Testis (tissue), 3 donors: ENCODE measurements around the gene FCRL5. TPM values are rescaled to one million over a fixed set of nuclear protein-coding genes. Genes with fewer than 3 reads are reported as not detected.

Source experiments
- DNase-seq: peaks from one replicate; pipeline ENCODE4 v3.0.0-alpha.2; 2019
- H3K27ac ChIP-seq, 2 donors: fragments of 200-600 bp; sonication (generic); one replicate each; pipeline ENCODE4 v1.5.1; 2019
- H3K27me3 ChIP-seq: fragments of 200-600 bp; sonication (generic); one replicate; pipeline ENCODE4 v1.5.1; 2019
- H3K36me3 ChIP-seq: fragments of 200-600 bp; sonication (generic); one replicate; pipeline ENCODE4 v1.5.1; 2017; ENCODE audit warnings: low read depth; ENCODE audit errors: missing control alignments
- H3K4me1 ChIP-seq: fragments of 200-600 bp; sonication (generic); one replicate; pipeline ENCODE4 v1.5.1; 2019
- H3K4me3 ChIP-seq, 2 donors: fragments of 200-600 bp; sonication (generic); one replicate each; pipeline ENCODE4 v1.5.1; 2017 to 2019
- H3K9me3 ChIP-seq: fragments of 200-600 bp; sonication (generic); one replicate; pipeline ENCODE4 v1.5.1; 2017
- POLR2A ChIP-seq: fragments of 450-650 bp; IDR thresholded peaks from one replicate; pipeline ENCODE4 v1.6.1; 2017; ENCODE audit warnings: antibody characterized with exemption, mild to moderate bottlenecking, moderate library complexity
- WGBS, 2 donors: methylation state at CpG; one replicate each; pipeline ENCODE4 v1.1.5; 2018; 5-methylcytosine and 5-hydroxymethylcytosine counted together
- intact Hi-C: fragments of 100-400 bp; cut with DNase I; formaldehyde crosslinking; loops from one replicate; pipeline ENCODE4 v1.15.1; 2023; ENCODE audit warnings: low total_unique reads
- polyA plus RNA-seq: library from polyadenylated mRNA; stranded (reverse); fragments of 350-450 nt; fragmentation: Illumina TruSeq; extraction: RNeasy Lipid Tissue Mini Kit (QIAGEN cat#74804); gene quantifications from one replicate; pipeline ENCODE4 v1.2.3, GENCODE V29; 2014; ENCODE audit warnings: low read depth, low replicate concordance; ENCODE audit not compliant: insufficient read depth
- total RNA-seq, 2 donors: library from RNA; depleted of rRNA; stranded (reverse); fragments of >200 nt; gene quantifications; one replicate each; pipeline ENCODE4 v1.2.3, GENCODE V29; 2016
- TF ChIP-seq, protein P1 (sequence below), 3 experiments: fragments of 450-650 bp in 2 of 3; fragments of 200-600 bp in 1 of 3; sonication (generic) in 1 of 3; IDR thresholded peaks; one replicate each; pipeline ENCODE4 v1.5.1; 2016 to 2019; ENCODE audit warnings: antibody characterized with exemption in 3 of 3, mild to moderate bottlenecking in 2 of 3, moderate library complexity in 1 of 3

Gene FCRL5
- total and polyA plus RNA-seq, 3 donors from 2014 or later, result 1.1 to 3.9 (median 1.6) TPM

DNA sequence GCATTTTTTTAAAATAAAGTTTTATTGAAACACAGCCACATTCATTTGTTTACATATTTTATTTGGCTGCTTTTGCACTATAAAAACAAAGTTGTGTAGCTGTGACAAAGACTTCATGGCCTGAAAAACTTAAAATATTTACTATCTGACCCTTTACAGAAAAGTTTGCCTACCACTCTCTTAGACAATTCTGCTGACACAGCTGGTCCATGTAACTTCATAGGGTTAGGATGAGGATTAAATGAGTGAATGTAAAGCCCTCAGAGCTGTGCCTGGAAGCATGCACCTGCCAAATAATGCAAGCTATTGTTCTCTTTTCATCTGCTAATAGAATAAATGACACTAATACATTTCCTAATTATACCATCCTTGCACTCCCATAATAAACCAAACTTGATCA lies 67.7 kb downstream of the FCRL5 start:
- TF ChIP-seq, protein P1, sequence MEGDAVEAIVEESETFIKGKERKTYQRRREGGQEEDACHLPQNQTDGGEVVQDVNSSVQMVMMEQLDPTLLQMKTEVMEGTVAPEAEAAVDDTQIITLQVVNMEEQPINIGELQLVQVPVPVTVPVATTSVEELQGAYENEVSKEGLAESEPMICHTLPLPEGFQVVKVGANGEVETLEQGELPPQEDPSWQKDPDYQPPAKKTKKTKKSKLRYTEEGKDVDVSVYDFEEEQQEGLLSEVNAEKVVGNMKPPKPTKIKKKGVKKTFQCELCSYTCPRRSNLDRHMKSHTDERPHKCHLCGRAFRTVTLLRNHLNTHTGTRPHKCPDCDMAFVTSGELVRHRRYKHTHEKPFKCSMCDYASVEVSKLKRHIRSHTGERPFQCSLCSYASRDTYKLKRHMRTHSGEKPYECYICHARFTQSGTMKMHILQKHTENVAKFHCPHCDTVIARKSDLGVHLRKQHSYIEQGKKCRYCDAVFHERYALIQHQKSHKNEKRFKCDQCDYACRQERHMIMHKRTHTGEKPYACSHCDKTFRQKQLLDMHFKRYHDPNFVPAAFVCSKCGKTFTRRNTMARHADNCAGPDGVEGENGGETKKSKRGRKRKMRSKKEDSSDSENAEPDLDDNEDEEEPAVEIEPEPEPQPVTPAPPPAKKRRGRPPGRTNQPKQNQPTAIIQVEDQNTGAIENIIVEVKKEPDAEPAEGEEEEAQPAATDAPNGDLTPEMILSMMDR (IDR thresholded peaks at IDR 0.05), result no peak
- TF ChIP-seq POLR2A, result no peak
- H3K4me1 ChIP-seq, result no peaks in the 10 kb centered on the region
- no peaks in the 10 kb centered on the region for H3K36me3 ChIP-seq
- DNase-seq, result no peak
- H3K27ac ChIP-seq, result no peak overlapping the region
- no peaks in the 10 kb centered on the region for H3K9me3 ChIP-seq
- intact Hi-C loops, result loop anchor here (10.0 kb wide), 1 partner anchor 110 kb away; no protein-coding TSS in a partner anchor
- no peaks in the 10 kb centered on the region for H3K27me3 ChIP-seq
- H3K4me3 ChIP-seq, result no peak overlapping the region

DNA sequence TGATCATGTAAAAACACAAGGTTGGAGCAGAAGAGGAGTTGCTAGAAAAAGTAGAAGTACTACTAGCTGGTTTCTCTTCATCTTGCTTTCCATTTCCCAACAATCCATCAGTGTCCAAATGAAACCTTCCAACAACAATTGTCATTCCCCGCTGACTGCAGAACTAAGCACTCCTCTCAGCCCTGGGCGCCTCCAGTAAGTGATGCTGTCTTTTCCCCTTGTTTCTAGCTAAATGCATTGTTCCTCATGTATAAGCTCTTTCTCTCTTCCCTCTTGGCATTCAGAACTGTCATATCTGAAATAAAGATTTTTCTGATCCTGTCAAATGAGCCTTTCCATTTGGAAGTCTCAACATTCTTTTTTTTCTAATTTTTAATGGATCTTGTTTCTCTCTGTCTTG lies 68.7 kb downstream of the FCRL5 start:
- Histone ChIP-seq H3K27me3 (no peaks in the 10 kb centered on the region), H3K36me3 (no peaks in the 10 kb centered on the region), H3K4me3 (no peak overlapping the region), H3K9me3 (no peaks in the 10 kb centered on the region), H3K27ac (no peak overlapping the region), H3K4me1 (no peaks in the 10 kb centered on the region)
- intact Hi-C loops, result loop anchor here (10.0 kb wide), 1 partner anchor 109 kb away; no protein-coding TSS in a partner anchor
- 95% methylated on average over 2 of the region's 2 CpGs for WGBS, 2 donors
- no peak for TF ChIP-seq POLR2A
- TF ChIP-seq, protein P1 (IDR thresholded peaks at IDR 0.05), result no peak
- no peak for DNase-seq

DNA sequence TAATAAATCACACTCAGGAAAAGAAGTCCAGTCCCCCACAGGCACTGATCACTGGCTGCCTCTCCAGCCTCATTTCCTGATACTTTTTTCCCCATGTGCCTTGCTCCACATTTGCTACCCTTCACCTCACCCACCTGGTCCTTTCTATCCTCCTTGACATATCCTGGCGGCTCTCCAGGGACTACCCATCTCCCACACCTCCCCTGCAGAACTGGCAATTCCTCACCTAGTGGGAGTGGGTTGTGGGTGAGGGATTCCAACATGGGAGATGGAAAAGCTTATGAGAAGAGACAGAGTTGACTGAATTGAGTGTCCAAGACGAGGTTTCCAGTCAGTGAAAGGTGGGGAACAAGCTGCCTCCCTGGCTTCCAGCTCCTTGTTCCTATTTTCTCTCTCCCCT lies 69.6 kb downstream of the FCRL5 start:
- TF ChIP-seq, protein P1 (IDR thresholded peaks at IDR 0.05), result no peak
- TF ChIP-seq POLR2A, result no peak
- 34 to 50% methylated on average over 2 of the region's 2 CpGs for WGBS, 2 donors
- Histone ChIP-seq H3K27me3 (no peaks in the 10 kb centered on the region), H3K4me1 (no peaks in the 10 kb centered on the region), H3K4me3 (no peak overlapping the region), H3K9me3 (no peaks in the 10 kb centered on the region), H3K27ac (no peak overlapping the region), H3K36me3 (no peaks in the 10 kb centered on the region)
- intact Hi-C loops, result loop anchor here (10.0 kb wide), 1 partner anchor 108 kb away; no protein-coding TSS in a partner anchor
- no peak for DNase-seq

DNA sequence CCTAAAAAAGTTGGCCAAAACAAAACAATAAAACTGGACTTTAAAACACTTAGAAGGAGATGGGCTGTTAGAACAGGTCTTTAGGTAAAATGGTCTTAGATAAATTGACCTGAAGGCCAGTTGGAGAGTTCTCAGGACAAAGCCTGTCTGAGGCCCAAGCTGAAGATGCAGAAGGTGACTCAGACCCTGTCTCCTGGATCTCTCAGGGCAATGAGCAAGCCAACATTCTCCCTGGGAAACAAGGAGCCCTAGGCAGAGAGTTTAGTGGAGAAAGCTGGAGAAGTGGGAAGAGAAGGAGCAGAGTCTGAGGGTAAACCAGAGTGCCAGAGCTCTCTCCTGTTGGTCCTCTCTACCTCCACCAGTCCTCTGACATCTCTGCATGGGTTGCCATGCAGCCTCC lies 70.1 kb downstream of the FCRL5 start:
- Histone ChIP-seq H3K27me3 (no peaks in the 10 kb centered on the region), H3K4me3 (no peak overlapping the region)
- TF ChIP-seq POLR2A, result no peak
- TF ChIP-seq, protein P1 (IDR thresholded peaks at IDR 0.05), result no peak

DNA sequence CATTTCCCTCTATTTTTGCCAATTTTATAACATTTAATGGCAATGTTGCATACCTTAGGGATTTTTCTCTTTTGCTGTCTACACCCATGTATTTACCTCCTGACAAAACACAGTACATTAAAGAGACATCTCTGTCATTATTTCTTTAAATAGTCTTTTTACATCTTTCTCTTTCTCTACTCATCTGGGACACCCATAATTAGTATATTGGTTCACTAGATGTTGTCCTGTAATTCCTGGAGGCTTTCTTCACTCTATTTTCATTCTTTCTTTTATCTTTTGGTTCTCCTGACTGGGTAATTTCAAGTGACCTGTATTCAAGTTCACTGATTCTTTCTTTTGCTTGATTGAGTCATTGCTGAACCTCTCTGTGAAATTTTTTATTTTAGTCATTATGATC lies 74.3 kb downstream of the FCRL5 start:
- TF ChIP-seq, protein P1 (IDR thresholded peaks at IDR 0.05), result no peak
- TF ChIP-seq POLR2A, result no peak
- H3K27ac ChIP-seq, result no peak overlapping the region
- no peaks in the 10 kb centered on the region for H3K4me1 ChIP-seq
- no peak for DNase-seq
- H3K9me3 ChIP-seq, result no peaks in the 10 kb centered on the region
- intact Hi-C loops, result no loop called here
- no peak overlapping the region for H3K4me3 ChIP-seq
- no peaks in the 10 kb centered on the region for H3K27me3 ChIP-seq
- H3K36me3 ChIP-seq, result no peaks in the 10 kb centered on the region

More for the DNA sequence above, 70.1 kb downstream of the FCRL5 start:
- no peaks in the 10 kb centered on the region for H3K36me3 ChIP-seq
- no peak for DNase-seq
- H3K4me1 ChIP-seq, result no peaks in the 10 kb centered on the region
- intact Hi-C loops, result loop anchor here (10.0 kb wide), 1 partner anchor 107 kb away; no protein-coding TSS in a partner anchor
- H3K9me3 ChIP-seq, result no peaks in the 10 kb centered on the region
- H3K27ac ChIP-seq, result no peak overlapping the region
